Psoas muscle (tissue), 8 donors: ENCODE results near the gene CTBP2. TPM values are rescaled to one million over a fixed set of nuclear protein-coding genes. Genes with fewer than 3 reads are reported as not detected.
"Not testable (repeated sequence)": the region's sequence is repeated elsewhere in the genome, so short reads cannot be mapped to it uniquely, and the experiment has no call there.

ENCODE experiments used
- ATAC-seq, 4 donors: fragments of 200-7000 bp; cut with Tn5 transposase; one replicate each; pipeline ENCODE4 v1.9.1; 2020; ENCODE audit warnings: moderate library complexity in 3 of 4, mild to moderate bottlenecking in 2 of 4
- DNase-seq, 2 donors: peaks; one replicate each; pipeline ENCODE4 v3.0.0-alpha.2; 2020
- H3K27ac ChIP-seq: fragments of 200-600 bp; one replicate; pipeline ENCODE4 v1.8.0; 2022
- H3K27me3 ChIP-seq, 3 donors: fragments of 200-600 bp in 1 of 3; one replicate each; pipeline versions ENCODE4 v1.6.1 to v1.8.0; 2013 to 2022; ENCODE audit warnings: low read length in 2 of 3, mild to moderate bottlenecking in 2 of 3, moderate library complexity in 1 of 3; ENCODE audit not compliant: insufficient read depth in 3 of 3
- H3K36me3 ChIP-seq, 2 donors: fragments of 200-600 bp in 1 of 2; one replicate each; pipeline versions ENCODE4 v1.6.1 to v1.8.0; 2013 to 2022; ENCODE audit warnings: low read depth in 1 of 2, mild to moderate bottlenecking in 1 of 2, moderate library complexity in 1 of 2; ENCODE audit not compliant: insufficient read depth in 1 of 2
- H3K4me1 ChIP-seq: fragments of 200-600 bp; one replicate; pipeline ENCODE4 v1.8.0; 2022
- H3K4me3 ChIP-seq: fragments of 200-600 bp; one replicate; pipeline ENCODE4 v1.8.0; 2022; ENCODE audit warnings: mild to moderate bottlenecking
- H3K9me3 ChIP-seq: fragments of 200-600 bp; one replicate; pipeline ENCODE4 v1.8.0; 2022
- CTCF ChIP-seq: fragments of 200-600 bp; IDR thresholded peaks from one replicate; pipeline ENCODE4 v1.8.0; 2022; ENCODE audit warnings: antibody characterized with exemption
- WGBS, 3 donors: extraction: QIAGEN DNeasy Blood & Tissue Kit; methylation state at CpG; one replicate each; pipeline versions ENCODE4 v1.1.6 to v1.1.7; 2013; 5-methylcytosine and 5-hydroxymethylcytosine counted together
- intact Hi-C, 2 donors: fragments of 100-400 bp; cut with DNase I; formaldehyde crosslinking; loops; one replicate each; pipeline versions ENCODE4 v1.11.0 to v1.14.2; 2022
- polyA plus RNA-seq, 3 donors: library from polyadenylated mRNA; stranded (reverse); fragments of 200-250 nt; gene quantifications; one replicate each; pipeline ENCODE4 v1.2.3, GENCODE V29; 2013
- total RNA-seq, 4 donors: library from RNA; stranded (reverse); fragmentation: NEBNext Ultra II Directional in 2 of 4; extraction: Animal tissue kit (Norgen Biotek cat#: 25700) in 2 of 4; gene quantifications; one replicate each; pipeline versions ENCODE4 v1.2.1 to v1.2.4, GENCODE V29; 2021 to 2023
- donor health status: healthy with polysubstance abuse.
- donor health status: DM: no; HTN: no; CAD: no; lungs with moderate emphysema.
- donor health status: Bipolar disorder and iron deficiency.
- donor health status: healthy.
- donor health status: DM: yes; HTN: yes; CAD: no.
- donor health status: DM: no; HTN: no; CAD: no.
- donor health status: DM: no; HTN: no; CAD: no.
- donor health status: DM: yes; HTN: yes; CAD: no.

CTBP2 gene
- total and polyA plus RNA-seq, 7 donors: 14.7 to 49.8 (median 33.0) TPM

- peak; percentile 80 to 89 (median 85) for ATAC-seq
- H3K4me3 ChIP-seq: no peak overlapping the region
- TF ChIP-seq CTCF: peak; percentile 22
- 34 to 58% (median 46%) methylated on average over 11 of the region's 11 CpGs for WGBS, 3 donors
- peak; percentile 70 to 80 for DNase-seq
- no peaks in the 10 kb centered on the region for H3K9me3 ChIP-seq
- H3K4me1 ChIP-seq: peaks cover 80% of the 10 kb centered on the region
- no peaks in the 10 kb centered on the region for H3K27me3 ChIP-seq
- intact Hi-C loops: loop anchor here (2.0 to 5.0 kb wide), 3 partner anchors 33 to 68 kb away; no protein-coding TSS in a partner anchor
- peak overlapping the region; percentile 95 for H3K27ac ChIP-seq
- H3K36me3 ChIP-seq: no peaks in the 10 kb centered on the region
Measured at GRCh38 chr10:125084191-125084613, 76.2 kb downstream of the CTBP2 start.

DNA sequence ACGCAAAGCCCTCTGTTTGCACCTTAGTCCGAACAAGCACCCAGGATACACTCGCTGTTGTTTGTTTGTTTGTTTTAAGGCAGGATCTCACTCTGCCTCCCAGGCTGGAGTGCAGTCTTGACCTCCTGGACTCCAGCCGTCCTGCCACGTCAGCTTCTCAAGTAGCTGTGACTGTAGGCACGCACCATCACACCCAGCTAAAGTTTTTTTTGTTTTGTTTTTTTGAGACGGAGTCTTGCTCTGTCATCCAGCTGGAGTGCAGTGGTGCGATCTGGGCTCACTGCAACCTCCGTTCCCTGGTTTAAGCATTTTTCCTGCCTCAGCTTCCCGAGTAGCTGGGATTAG, 76.8 kb downstream of the CTBP2 start:
- Histone ChIP-seq H3K36me3 (no peaks in the 10 kb centered on the region), H3K27ac (peak overlapping the region; percentile 95), H3K4me1 (peaks cover 77% of the 10 kb centered on the region), H3K9me3 (no peaks in the 10 kb centered on the region), H3K27me3 (no peaks in the 10 kb centered on the region), H3K4me3 (peak overlapping the region; percentile 13)
- DNase-seq (peak in 1 of 2 donors; percentile 83), ATAC-seq (peak; percentile 6 to 59 (median 51))
- TF ChIP-seq CTCF: no peak
- 41 to 71% (median 45%) methylated on average over 10 of the region's 10 CpGs for WGBS, 3 donors
- intact Hi-C loops: loop anchor here in 1 of 2 donors (5.0 kb wide), 2 partner anchors 34 to 69 kb away; no protein-coding TSS in a partner anchor

GRCh38 chr10:125082881-125083575, 77.3 kb downstream of the CTBP2 start:
- DNase-seq (peak in 1 of 2 donors; percentile 31), ATAC-seq (no peak)
- no peak for TF ChIP-seq CTCF
- Histone ChIP-seq H3K9me3 (no peaks in the 10 kb centered on the region), H3K36me3 (no peaks in the 10 kb centered on the region), H3K4me3 (no peak overlapping the region), H3K27ac (peak overlapping the region; percentile 95), H3K27me3 (no peaks in the 10 kb centered on the region), H3K4me1 (peaks cover 77% of the 10 kb centered on the region)
- 41 to 60% (median 48%) methylated on average over 15 of the region's 15 CpGs for WGBS, 3 donors
- intact Hi-C loops: loop anchor here in 1 of 2 donors (5.0 kb wide), 2 partner anchors 34 to 69 kb away; no protein-coding TSS in a partner anchor

- Histone ChIP-seq H3K27ac (peak overlapping the region; percentile 95), H3K4me1 (peaks cover 77% of the 10 kb centered on the region)
- H3K27me3 ChIP-seq, H3K36me3 ChIP-seq, H3K9me3 ChIP-seq, H3K4me3 ChIP-seq, DNase-seq, ATAC-seq: not testable (repeated sequence)
- 79 to 82% (median 81%) methylated on average over 13 of the region's 13 CpGs for WGBS, 3 donors
- intact Hi-C loops: loop anchor here in 1 of 2 donors (5.0 kb wide), 2 partner anchors 35 to 70 kb away; no protein-coding TSS in a partner anchor
Measured at GRCh38 chr10:125082471-125082870, 77.9 kb downstream of the CTBP2 start.

GRCh38 chr10:125081931-125082330, 78.4 kb downstream of the CTBP2 start:
- H3K4me3 ChIP-seq: no peak overlapping the region
- TF ChIP-seq CTCF: no peak
- no peaks in the 10 kb centered on the region for H3K9me3 ChIP-seq
- H3K4me1 ChIP-seq: peaks cover 81% of the 10 kb centered on the region
- H3K27ac ChIP-seq: peak overlapping the region; percentile 95
- peak; percentile 2 to 31 (median 5) for ATAC-seq
- H3K36me3 ChIP-seq: no peaks in the 10 kb centered on the region
- DNase-seq: peak in 1 of 2 donors; percentile 61
- WGBS, 3 donors: 27 to 38% (median 35%) methylated on average over 10 of the region's 10 CpGs
- H3K27me3 ChIP-seq: no peaks in the 10 kb centered on the region
- intact Hi-C loops: loop anchor here in 1 of 2 donors (5.0 kb wide), 2 partner anchors 35 to 70 kb away; no protein-coding TSS in a partner anchor
